Right atrium auricular region (tissue), 2 donors: Measurements from ENCODE around the gene FNBP1L. TPM values are rescaled to one million over a fixed set of nuclear protein-coding genes. Genes with fewer than 3 reads are reported as not detected.

ENCODE experiments used
- DNase-seq: peaks from one replicate; pipeline ENCODE4 v3.0.0-alpha.2; 2019; ENCODE audit warnings: low spot score
- H3K27ac ChIP-seq, 2 donors: fragments of 200-600 bp; sonication (generic); 1 replicate in 1 of 2; 2 replicates in 1 of 2; pipeline ENCODE4 v1.5.1; 2016 to 2019
- H3K27me3 ChIP-seq, 2 donors: fragments of 200-600 bp; sonication (generic); one replicate each; pipeline versions ENCODE4 v1.5.1 to v1.6.0; 2017 to 2019
- H3K36me3 ChIP-seq: fragments of 200-600 bp; sonication (generic); one replicate; pipeline ENCODE4 v1.5.1; 2016
- H3K4me1 ChIP-seq, 2 donors: fragments of 200-600 bp; sonication (generic); one replicate each; pipeline versions ENCODE4 v1.5.1 to v1.6.0; 2017 to 2019
- H3K4me3 ChIP-seq, 2 donors: fragments of 200-600 bp; sonication (generic); 1 replicate in 1 of 2; 2 replicates in 1 of 2; pipeline ENCODE4 v1.5.1; 2017 to 2019; ENCODE audit warnings: mild to moderate bottlenecking in 1 of 2, moderate library complexity in 1 of 2
- H3K9me3 ChIP-seq, 2 donors: fragments of 200-600 bp; sonication (generic); one replicate each; pipeline ENCODE4 v1.5.1; 2019
- total RNA-seq, 2 donors: library from RNA; depleted of rRNA; stranded (reverse); fragments of >200 nt; gene quantifications; one replicate each; pipeline ENCODE4 v1.1.0, GENCODE V29; 2016
- TF ChIP-seq, protein P1 (sequence below), 2 donors: fragments of 200-600 bp; sonication (generic); IDR thresholded peaks; one replicate each; pipeline ENCODE4 v1.5.1; 2019; ENCODE audit warnings: antibody characterized with exemption in 2 of 2

The FNBP1L gene
- total RNA-seq, 2 donors from 2014 or later, result 13.9 to 17.8 TPM

DNA sequence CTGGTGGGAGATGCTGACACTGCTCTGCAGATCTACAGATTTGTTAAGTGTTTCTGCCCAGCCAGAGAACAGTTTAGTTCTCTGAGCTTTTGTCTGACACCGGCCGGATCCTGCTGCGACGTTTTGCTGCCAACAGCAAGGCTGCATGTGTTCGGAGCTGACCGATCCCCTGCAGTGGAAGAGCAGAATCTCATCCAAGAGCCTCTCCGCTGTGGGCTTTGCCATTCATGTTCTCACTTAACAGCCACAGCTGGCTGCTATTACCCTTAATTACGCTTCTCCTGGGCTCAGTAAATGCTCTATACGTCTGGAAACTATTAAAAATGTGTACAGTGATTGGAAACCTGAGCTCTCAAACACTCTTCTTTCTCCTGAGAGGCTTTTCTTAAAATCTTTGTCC, 128.4 kb downstream of the FNBP1L start:
- peaks cover 0 to 11% of the 10 kb centered on the region in 2 donors for H3K4me1 ChIP-seq
- H3K36me3 ChIP-seq, result peaks cover 26% of the 10 kb centered on the region
- H3K9me3 ChIP-seq, result no peaks in the 10 kb centered on the region
- peak; percentile 58 for DNase-seq
- no peak overlapping the region for H3K4me3 ChIP-seq
- no peaks in the 10 kb centered on the region for H3K27me3 ChIP-seq
- no peak overlapping the region for H3K27ac ChIP-seq
- TF ChIP-seq, protein P1, sequence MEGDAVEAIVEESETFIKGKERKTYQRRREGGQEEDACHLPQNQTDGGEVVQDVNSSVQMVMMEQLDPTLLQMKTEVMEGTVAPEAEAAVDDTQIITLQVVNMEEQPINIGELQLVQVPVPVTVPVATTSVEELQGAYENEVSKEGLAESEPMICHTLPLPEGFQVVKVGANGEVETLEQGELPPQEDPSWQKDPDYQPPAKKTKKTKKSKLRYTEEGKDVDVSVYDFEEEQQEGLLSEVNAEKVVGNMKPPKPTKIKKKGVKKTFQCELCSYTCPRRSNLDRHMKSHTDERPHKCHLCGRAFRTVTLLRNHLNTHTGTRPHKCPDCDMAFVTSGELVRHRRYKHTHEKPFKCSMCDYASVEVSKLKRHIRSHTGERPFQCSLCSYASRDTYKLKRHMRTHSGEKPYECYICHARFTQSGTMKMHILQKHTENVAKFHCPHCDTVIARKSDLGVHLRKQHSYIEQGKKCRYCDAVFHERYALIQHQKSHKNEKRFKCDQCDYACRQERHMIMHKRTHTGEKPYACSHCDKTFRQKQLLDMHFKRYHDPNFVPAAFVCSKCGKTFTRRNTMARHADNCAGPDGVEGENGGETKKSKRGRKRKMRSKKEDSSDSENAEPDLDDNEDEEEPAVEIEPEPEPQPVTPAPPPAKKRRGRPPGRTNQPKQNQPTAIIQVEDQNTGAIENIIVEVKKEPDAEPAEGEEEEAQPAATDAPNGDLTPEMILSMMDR (IDR thresholded peaks at IDR 0.05), result no peak

DNA sequence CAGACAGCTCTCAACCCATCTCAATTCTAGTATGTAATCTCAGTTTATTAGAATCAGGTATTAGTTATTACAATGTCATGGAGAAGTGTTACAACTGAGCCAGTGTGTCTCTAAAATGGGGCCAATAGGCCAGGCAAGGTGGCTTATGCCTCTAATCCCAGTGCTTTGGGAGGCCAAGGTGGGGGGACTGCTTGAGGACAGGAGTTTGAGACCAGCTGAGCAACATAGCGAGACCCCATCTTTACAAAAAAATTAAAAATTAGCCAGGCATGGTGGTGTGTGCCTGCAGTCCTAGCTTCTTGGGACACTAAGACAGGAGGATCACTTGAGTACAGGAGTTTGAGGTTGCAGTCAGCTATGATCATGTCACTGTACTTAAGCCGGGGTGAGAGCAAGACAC, 128.8 kb downstream of the FNBP1L start:
- TF ChIP-seq, protein P1 (IDR thresholded peaks at IDR 0.05), result no peak
- H3K27ac ChIP-seq, result no peak overlapping the region
- peaks cover 26% of the 10 kb centered on the region for H3K36me3 ChIP-seq
- H3K4me1 ChIP-seq, result peaks cover 0 to 11% of the 10 kb centered on the region in 2 donors
- H3K27me3 ChIP-seq, result no peaks in the 10 kb centered on the region
- no peak overlapping the region for H3K4me3 ChIP-seq
- no peaks in the 10 kb centered on the region for H3K9me3 ChIP-seq
- DNase-seq, result peak; percentile 43

DNA sequence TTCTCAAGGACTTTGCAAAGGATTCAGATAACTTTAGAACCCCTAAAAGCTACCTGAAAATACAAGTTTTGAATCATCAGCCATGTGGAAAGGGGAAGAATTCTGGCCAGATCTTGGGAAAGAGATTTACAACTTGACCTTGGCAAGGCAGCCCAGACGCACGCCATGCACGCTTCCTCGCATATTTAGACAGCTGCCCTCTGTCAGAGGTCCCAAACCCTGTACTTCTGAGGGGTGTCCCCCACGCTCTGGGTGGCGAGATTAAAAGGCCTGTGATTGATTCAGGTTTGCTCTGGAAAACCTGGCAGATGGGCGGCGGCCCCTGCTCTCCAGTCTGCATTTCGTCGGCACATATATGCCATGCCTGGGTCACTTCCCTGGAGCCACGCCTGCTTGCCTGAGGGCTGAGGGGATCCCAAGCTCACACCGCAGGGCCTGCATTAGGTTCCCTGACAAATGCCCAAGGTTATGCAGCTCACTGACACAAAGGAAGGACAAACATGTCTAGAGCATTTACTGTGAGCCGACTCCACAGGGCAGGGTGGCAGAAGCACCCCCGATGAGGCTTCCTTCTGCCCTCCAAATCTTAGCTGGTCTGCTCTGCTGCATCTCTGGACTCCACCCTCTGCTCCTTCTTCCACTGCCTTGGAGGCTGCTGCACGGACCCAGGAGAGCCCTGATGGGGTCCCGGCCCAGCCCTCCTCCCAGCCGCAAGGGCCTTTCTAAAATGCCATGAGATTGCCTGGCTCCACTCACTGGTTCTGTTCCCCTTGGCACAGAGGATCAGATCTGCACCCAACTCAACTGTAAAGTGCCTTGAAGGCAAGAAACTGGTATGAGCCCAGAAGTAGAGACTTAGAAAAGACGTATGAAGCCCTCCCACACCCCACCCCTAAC, 129.9 kb downstream of the FNBP1L start:
- Histone ChIP-seq H3K4me1 (peaks cover 0 to 11% of the 10 kb centered on the region in 2 donors), H3K4me3 (no peak overlapping the region), H3K36me3 (peaks cover 27% of the 10 kb centered on the region), H3K27ac (no peak overlapping the region), H3K27me3 (no peaks in the 10 kb centered on the region), H3K9me3 (no peaks in the 10 kb centered on the region)
- peak; percentile 56 for DNase-seq
- TF ChIP-seq, protein P1 (IDR thresholded peaks at IDR 0.05), result no peak

DNA sequence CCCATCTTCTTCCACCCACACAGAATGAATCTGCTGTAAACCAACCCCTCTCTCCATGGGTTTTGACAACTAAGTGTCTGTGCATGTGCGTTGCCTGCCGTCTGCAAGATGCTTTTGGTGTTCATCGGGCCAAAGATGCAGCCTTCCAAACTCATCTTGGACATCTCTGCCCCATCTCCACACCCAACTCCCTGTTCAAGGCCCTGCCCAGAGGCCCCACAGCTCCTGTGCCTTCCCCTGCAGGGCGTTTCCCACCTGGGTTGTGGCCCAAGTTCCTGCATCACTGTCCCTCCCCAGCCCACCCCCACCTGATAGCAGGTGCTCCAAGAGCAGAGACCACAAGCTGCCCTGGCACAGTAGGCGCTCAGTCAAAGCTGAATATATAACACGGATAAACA, 130.5 kb downstream of the FNBP1L start:
- no peak overlapping the region for H3K4me3 ChIP-seq
- peaks cover 26% of the 10 kb centered on the region for H3K36me3 ChIP-seq
- DNase-seq, result peak; percentile 16
- H3K9me3 ChIP-seq, result no peaks in the 10 kb centered on the region
- H3K27me3 ChIP-seq, result no peaks in the 10 kb centered on the region
- no peak overlapping the region for H3K27ac ChIP-seq
- TF ChIP-seq, protein P1 (IDR thresholded peaks at IDR 0.05), result no peak
- H3K4me1 ChIP-seq, result peaks cover 0 to 11% of the 10 kb centered on the region in 2 donors

DNA sequence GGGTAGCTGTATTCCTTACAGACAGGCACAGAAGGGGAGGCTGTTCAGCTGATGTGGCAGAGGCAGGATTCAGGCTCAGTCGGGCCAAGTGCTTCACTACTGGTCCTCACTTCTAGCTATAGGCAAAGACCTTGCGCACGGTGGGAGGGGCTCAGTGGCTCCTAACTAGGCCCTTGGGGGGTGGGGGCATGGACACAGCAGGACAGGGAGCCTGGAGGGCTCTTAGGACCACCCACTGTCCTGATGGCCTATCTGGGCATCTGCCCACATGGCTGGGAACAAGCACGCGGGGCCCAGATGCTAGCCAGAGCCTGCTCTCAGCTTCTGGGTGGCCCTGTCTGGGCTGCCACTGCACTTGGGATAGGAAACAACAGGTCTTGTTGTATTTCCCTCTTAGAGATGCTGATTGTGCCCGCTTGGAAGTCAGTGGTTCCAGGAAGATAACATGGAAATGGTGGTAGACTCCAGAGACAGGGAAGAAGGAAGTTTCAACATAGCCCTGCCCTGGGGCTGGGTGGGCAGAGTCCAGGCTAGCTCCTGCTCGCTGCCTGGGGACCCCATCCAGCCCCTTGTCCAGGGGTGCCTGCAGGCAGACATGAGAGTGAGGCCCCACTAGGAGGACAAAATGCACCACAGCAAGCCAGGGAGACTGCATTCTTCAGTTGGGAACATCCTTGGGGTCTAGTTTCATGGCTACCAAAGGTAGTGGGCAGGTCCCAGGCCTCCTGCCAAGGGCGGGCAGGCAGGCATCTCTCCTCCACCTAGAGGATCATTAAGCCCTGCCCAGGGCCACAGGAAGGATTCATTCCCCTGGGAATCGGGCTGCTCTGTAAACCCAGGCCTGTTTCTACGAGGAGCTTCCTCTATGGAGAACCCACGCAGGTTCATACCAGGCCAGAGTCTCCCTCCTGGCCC, 131.2 kb downstream of the FNBP1L start:
- H3K9me3 ChIP-seq, result no peaks in the 10 kb centered on the region
- peaks cover 0 to 11% of the 10 kb centered on the region in 2 donors for H3K4me1 ChIP-seq
- DNase-seq, result peak; percentile 52
- H3K4me3 ChIP-seq, result no peak overlapping the region
- H3K27me3 ChIP-seq, result no peaks in the 10 kb centered on the region
- H3K27ac ChIP-seq, result peak overlapping the region; percentile 42 to 44
- H3K36me3 ChIP-seq, result peaks cover 26% of the 10 kb centered on the region
- TF ChIP-seq, protein P1 (IDR thresholded peaks at IDR 0.05), result no peak
